ENCODE results near the gene FAM222B.

DNA sequence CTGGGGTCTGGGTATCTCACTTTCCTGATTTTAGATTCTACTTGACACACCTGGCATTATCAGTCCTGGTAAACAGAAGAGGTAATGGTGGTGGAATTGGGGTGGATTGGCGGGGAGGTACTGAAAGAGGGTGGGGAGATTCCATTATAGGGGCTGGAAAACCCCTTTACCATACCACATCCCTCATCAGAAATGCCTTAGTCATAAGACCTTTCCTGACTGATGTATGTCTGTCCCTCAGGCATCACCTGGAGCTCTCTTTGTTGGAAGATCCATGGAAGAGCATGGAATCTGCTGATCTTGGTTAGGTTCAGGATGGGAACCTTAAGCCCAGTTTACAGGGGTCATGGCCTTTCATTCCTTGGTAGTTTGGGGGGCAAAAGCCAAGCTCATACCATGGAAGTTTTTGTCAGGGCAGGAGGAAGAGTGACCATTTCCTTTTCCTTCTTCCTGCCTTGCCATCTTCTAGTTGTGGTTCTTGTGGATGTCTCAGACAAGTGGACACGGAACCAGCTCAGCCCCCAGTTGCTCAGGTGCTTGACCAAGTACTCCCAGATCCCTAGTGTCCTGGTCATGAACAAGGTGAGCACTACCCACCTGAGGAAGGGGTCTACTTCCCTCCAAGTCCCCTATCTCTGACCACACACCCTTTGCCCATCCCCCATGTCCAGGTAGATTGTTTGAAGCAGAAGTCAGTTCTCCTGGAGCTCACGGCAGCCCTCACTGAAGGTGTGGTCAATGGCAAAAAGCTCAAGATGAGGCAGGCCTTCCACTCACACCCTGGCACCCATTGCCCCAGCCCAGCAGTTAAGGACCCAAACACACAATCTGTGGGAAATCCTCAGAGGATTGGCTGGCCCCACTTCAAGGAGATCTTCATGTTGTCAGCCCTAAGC is 15.6 kb upstream of the FAM222B start:
- TF ChIP-seq, protein P1, sequence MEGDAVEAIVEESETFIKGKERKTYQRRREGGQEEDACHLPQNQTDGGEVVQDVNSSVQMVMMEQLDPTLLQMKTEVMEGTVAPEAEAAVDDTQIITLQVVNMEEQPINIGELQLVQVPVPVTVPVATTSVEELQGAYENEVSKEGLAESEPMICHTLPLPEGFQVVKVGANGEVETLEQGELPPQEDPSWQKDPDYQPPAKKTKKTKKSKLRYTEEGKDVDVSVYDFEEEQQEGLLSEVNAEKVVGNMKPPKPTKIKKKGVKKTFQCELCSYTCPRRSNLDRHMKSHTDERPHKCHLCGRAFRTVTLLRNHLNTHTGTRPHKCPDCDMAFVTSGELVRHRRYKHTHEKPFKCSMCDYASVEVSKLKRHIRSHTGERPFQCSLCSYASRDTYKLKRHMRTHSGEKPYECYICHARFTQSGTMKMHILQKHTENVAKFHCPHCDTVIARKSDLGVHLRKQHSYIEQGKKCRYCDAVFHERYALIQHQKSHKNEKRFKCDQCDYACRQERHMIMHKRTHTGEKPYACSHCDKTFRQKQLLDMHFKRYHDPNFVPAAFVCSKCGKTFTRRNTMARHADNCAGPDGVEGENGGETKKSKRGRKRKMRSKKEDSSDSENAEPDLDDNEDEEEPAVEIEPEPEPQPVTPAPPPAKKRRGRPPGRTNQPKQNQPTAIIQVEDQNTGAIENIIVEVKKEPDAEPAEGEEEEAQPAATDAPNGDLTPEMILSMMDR (IDR thresholded peaks at IDR 0.05), result no peak
- no peak for TF ChIP-seq POLR2A (IDR thresholded peaks at IDR 0.05)
